Forelimb muscle (tissue), 1 donor: ENCODE data around the gene CHADL. TPM values are rescaled to one million over a fixed set of nuclear protein-coding genes. Genes with fewer than 3 reads are reported as not detected.

Experiments used
- DNase-seq: peaks from one replicate; pipeline ENCODE4 v3.0.0-alpha.2; 2013; ENCODE audit warnings: low read depth
- polyA plus RNA-seq: library from polyadenylated mRNA; unstranded; fragments of 120-200 nt; gene quantifications from one replicate; pipeline ENCODE4 v1.2.1, GENCODE V29; 2013; ENCODE audit not compliant: insufficient read length

CHADL gene
- polyA plus RNA-seq, 1 donor = 4.5 TPM

DNA sequence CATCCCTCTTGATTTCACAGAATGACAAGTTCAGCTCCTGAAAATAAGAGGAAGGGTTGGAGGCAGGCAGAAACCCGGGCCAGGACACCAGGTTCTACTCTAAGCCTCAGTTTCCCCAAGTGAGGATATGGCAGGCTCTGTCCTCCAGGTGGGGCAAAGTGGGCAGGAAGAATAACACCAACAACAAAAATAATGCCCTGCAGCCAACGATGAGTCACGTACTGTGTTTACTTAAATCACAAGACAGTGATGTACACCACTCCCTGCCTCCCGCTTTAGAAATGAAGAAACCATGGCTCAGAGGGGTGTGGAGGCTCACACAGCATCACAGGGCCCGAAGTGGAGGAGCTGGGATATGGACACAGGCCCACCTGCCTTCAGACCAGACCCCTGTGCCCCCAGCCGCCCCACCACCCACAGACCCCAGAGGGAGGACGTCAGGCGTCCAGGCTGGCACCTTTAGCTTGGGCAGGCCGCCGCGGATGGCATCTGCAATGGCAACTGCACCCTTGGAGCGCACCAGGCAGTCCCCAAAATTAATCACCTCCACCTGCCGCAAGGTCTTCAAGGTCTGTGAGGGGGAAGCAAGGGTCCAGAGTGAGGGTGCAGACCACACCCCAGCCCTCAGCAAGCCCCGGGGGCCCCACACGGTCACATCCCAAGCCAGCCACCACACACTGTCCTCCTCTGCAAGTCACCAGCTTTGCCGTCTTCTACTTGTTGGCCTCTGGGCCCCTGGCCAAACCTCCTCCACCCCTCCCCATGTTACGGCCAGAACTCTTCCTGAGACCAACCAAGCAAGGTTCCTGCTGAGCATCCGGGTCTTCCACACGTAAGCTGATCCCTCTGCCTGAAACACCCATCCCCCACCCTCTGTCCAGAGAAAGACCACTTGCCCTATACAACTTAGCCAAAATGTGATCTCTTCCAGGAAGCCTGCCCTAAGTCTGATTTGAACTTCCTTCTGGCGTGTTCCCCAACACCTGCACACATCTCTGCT, 15.8 kb upstream of the CHADL start:
- no peak for DNase-seq

DNA sequence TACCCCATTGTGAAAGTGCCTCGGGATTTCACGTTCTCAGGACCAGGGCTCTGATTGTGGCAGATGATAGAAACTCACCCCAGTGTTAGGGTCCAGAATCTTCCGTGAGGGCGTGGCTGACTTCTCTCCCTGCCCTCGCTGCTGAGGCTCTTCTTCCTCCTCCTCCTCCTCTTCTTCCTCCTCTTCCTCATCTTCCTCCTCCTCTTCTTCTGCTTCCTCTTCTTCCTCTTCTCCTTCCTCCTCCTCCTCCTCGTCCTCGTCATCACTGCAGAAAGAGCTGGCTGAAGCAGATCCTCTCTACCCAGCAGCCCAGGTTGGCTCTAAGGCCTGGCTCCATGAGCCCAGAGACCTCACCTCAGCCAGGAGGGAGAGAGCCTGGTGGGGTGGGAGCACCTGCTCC, 13.5 kb upstream of the CHADL start:
- DNase-seq = no peak

DNA sequence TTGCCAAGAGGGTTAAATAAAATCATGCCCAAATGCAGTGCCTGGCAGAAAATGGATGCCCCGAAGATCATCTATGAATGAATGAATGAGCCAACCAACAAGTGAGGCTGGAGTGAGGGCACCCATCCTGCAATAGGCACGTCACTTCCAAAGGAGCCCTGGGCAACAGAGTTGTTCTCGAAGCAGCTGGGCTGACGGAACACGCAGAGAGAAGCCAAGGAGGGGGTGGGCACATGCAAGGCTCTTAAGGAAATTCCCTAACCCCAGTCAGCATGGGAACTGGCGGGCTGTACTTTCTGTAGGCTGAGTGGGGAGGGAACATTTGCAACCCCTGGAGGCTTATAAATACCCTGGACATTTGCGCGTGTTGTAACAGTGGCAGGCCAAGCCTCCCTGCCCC, 11.6 kb upstream of the CHADL start:
- DNase-seq = no peak

DNA sequence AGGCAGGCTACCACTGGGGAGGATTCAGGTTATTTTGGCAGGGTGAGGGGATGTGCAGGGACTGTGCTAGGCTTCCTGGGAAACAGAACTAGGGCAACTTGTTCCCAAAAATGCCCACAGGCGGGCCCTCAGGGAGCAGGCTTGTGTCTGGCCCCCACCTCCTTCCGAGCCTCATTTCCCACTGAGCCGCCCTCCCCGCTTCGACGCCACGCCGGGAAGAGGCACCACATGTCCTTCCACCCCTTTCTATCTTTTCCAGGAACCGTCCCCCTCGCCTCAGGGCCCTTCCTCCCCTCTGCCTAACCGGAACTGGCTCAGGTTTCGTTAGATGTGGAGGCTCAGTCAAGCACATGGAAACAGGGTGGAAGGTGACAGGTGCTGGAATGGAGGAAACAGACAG, 9.4 kb upstream of the CHADL start:
- no peak for DNase-seq

DNA sequence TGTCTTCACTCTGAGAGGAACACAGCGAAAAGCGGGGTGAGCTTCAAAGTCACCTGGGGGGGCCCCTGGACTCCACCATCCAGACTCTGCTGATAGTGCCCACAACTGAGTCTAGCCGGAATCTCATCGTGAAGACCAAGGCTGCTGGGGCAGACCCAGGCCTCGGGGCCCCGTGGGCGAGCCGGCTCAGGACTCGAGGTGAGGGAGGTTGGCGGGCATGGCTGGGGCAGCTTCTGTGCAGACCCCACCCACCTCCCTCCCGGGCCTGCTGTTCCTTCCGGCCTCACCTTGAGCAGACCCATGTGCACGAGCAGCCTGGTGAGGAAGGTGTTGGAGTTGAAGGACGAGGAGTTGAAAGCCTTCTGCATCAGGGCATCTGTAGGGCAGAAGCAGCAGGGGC, 8.7 kb upstream of the CHADL start:
- DNase-seq = no peak

DNA sequence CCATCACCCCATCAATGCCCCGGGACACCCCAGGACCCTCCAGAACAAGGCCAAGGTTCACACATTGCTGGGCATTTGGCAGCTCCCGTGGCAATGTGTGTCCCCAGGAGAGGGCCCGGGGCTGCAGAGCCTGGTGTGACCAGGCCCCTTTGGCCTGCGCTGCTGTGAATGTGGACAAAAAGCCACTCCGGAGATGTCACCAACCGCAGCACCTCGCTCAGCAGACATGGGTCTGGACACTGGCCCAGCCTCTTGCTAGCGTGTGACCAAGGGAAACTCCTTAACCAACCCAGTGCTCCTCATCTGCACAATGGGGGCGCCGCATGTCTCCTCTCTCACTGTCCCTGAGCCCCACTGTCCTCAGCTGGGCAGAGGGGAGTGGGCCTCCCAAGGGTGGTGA, 8.0 kb upstream of the CHADL start:
- DNase-seq = no peak

DNA sequence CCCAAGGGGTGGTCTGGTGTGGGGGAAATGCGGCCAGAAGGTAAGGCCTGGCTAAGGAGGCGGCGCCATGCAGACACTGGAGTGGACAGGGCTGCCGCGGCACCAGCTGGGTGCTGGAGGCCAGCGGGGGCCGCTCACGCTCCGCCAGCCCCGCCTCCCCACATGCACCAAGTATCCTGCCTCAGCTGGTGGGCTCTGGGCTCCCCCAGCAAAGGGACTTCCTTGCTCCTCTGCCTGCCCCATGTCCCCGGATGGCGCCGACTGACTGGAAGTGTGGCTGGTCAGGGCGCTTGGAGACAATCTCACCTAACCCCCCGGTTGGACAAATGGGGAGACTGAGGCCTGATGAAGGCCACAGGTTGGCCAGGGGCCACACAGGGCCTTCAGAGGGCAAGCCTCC, 7.6 kb upstream of the CHADL start:
- no peak for DNase-seq

DNA sequence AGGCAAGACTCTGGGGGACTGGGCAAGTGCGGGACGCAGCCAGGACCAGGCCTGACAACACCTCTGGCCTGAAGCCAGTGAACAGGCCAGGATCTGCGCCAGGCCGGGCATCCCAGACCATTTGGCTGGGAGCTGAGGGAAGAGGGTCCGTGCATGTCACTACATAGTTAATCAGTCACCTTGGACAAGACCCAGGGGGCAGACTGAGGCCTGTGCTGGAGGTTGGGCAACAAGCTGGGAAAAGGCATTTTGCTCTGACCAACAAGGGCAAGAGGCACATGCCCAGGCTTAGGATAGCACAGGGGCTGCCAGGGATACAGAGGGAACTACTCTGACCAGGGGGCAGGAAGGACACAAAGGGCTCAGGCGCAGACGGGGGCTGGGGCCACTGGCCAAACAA, 7.0 kb upstream of the CHADL start:
- DNase-seq = no peak

DNA sequence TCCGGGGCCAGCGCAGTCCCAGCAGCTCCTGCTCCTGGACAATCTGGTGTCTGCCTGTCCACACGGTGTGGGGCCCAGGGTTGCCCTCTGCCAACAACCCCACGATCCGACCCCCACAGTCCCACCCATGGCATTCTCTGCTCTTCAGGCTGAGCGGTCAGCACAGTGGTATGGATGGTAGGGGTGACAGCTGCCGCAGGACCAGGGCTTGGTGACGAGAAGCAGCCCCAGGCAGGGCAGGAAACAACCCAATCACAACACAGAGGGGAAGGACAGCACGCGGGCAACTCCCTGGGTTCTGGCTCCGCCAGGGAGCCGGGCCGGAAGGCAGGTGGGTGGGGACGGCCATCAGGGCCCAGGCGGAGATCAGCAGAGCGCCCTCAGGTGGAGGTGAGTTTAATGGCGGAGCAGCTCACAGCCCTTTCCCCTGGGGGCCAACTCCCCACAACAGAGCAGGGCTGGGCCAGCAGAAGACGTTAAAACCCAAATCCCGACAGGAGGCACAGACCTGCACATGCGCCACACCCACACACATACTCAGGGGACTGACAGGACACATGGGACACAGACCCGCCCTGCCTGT, 5.3 kb upstream of the CHADL start:
- DNase-seq = no peak

DNA sequence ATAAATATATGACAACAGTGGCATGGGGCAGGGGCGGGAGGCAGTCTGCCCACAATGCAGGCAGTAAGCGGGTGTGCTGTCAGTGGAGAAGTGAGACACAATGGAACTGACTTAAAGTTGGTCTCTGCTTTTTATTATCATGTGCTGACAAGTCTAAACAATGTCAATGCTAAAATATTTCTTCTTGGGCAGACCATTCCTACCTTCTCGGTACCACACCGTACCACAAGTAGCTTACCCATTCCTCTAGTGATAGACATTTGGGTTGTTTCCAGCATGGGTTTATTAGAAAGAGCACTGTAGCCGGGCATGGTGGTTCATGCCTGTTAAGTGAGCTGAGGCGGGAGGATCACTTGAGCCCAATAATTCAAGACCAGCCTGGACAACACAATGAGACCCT, 2.6 kb upstream of the CHADL start:
- DNase-seq = no peak

DNA sequence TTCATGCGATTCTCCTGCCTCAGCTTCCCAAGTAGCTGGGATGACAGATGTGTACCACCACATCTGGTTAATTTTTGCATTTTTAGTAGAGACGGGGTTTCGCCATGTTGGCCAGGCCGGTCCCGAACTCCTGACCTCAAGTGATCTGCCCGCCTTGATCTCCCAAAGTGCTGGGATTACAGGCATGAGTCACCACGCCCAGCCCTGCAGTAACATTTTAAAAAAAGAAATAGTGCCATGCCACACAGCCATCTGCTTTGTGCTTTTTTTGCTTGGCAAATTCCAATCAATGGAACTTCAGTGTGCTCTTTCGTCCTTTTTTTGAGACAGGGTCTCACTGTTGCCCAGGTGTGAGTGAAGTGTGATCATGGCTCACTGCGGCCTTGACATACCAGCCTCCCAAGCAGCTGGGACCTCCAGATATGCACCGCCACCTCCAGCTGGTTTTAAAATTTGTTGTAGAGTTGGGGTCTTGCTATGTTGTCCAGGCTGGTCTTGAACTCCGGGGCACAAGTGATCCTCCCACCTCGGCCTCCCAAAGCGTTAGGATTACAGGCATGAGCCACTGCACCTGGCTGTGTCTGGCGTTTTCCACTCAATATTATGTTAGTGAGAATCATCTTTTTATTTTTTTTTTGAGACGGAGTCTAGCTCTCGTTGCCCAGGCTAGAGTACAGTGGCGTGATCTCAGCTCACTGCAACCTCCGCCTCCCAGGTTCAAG, 1.8 kb upstream of the CHADL start:
- DNase-seq = no peak

DNA sequence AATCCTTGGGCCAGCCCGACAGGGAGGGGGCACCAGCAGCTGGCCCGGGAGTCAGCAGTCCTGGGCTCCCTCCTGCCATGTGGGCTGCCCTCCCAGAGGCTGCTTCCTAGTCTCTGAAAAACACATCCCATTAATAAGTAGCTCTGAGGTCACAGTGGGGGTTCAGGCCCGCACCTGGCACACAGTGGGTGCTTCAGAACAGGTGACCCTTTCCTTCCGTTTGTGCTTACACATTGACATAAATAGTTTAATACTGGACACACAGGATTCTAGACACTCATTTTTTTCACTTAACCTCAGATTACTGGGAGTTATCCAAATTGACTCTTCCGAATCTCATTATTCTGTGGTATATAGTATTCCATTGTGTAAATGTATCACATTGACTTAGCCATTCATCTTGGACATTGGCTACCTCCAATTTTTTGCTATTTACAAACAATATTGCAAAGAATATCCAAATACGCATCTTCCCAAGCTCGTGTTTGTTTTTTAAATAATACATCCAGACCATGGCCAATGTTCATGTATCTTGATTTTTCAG, 474 bp upstream of the CHADL start:
- DNase-seq = no peak

DNA sequence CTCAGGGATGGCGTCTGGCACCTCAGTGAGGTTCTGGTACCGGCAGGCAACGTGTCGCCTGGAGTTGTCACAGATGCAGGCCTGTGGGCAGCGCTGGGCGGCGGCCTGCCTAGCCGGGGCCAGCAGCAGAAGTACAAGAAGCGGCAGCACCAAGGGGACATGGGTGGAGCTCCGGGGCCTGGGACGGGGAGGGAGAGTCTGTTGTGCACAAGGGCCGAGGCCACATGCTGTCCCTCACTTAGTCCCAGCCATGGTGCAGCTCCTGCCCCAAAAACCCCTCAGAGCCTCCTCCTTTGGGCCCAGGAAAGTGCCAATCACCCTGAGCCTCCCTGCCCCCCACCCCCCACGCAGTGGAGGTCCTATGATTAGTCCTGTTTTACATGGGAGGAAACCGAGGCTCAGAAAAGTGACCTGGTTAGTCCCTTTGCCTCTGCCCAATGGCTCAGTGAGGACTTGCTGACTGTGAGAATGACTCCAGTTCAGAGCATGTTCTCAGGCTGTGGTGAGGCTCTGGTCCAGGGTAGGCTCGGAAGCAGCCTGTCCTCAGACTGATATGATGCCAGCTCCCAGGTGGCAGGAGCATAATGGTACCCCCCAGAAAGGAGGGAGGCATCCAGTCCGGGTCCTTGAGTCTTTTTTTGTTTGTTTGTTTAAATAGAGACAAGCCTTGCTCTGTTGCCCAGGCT, 1.1 kb downstream of the CHADL start:
- DNase-seq = no peak

DNA sequence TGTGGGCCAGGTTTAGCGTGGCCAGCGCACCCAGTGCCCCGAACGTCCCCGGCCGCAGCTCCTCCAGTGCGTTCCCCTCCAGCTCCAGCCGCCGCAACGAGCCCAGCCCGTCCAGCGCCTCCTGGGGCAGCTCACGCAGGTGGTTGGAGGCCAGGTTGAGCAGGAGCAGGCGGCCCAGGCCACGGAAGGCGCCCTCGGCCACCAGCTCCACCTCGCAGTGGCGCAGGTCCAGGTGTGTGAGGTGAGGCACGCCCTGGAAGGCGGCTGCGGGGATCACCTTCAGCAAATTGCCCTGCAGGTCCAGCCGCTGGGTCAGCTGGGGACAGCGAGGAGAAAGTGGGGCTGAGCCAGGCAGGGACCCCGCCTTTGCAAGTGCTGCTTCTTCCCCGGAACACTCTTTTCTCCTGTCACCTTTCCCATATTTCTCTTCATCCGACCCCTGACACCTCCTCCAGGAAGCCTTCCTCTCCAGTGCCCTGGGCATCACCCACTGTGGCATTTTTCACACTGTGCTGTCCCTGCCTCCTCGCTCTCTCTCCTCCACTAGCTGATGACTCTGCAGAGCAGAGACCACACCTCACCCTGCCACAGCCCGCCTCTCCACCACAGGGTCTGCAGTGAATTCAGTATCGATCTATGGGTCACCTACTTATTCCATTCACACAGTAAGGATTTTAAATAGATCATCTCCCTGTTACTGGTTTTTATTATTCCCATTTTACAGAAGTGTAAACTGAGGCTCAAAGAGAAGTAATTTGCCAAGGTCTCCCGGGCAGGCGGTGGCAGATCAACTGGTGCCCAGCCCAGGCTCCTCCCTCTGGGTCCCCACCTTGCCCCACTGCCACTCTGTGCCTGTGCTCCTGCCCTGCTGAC, 1.9 kb downstream of the CHADL start:
- DNase-seq = no peak

DNA sequence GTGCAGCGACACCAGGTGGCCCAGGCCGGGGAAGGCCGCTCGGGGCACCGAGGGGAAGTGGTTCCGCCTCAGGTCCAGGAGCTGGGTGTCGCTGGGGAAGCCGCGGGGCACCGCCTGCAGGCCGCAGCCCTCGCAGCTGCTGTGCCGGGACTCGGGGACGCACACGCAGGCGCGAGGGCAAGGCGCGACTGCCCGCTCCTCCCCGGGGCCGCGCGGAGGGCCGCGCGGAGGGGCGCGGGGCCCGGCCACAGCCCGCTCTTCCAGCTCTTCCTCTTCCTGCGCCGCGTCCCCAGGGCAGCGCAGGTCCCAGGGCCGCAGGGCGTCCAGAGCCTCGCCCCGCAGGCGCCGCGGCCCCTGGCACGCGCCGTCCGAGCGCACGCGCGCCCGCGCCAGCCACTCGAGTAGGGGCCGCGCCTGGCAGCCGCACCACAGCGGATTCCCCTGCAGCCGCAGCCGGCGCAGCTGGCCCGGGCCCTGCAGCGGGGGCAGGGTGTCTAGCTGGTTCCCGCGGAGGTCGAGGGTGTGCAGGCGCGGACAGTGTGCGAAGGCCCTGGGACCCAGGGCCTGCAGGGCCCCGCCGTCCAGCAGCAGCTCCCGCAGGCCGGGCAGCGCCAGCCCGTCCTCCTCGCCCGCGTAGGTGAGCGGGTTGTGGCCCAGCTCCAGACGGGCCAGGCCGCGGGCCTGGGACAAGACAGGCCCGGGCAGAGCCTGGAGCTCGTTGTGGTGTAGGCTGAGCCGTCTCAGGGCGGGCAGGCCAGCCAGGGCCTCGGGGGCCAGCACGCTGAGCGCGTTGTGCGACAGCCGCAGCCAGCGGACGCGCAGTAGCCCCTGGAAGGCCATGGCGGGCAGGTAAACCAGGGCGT, 2.8 kb downstream of the CHADL start:
- no peak for DNase-seq

DNA sequence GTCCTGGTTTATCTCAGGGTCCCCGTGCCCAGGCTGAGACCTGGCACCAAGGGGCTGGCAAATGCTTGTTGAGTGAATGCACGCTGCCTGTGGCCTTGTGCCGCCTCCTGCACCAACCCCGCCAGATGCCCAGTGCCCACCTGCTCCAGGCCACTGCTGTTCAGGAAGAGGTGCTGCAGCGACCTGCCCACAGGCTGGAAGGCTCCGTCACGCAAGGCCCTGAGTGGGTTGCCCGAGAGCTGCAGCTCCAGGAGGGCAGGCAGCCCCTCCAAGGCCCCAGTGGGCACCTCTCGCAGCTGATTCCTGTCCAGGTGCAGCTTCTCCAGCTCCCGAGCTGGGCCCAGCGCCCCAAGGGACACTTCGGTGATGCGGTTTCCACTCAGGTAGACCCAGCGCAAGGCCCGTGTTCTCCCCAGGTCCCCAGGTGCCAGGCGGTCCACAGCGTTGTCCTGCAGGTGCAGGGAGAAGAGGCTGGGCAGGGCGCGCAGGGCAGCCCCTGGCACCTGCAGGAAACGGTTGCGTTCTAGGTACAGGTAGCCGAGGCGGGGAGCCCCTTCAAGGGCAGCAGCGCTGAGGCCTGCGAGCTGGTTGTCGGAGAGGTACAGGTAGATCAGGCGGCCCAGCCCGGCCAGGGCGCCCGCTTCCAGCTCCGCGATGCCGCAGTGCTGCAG, 3.6 kb downstream of the CHADL start:
- DNase-seq = no peak

DNA sequence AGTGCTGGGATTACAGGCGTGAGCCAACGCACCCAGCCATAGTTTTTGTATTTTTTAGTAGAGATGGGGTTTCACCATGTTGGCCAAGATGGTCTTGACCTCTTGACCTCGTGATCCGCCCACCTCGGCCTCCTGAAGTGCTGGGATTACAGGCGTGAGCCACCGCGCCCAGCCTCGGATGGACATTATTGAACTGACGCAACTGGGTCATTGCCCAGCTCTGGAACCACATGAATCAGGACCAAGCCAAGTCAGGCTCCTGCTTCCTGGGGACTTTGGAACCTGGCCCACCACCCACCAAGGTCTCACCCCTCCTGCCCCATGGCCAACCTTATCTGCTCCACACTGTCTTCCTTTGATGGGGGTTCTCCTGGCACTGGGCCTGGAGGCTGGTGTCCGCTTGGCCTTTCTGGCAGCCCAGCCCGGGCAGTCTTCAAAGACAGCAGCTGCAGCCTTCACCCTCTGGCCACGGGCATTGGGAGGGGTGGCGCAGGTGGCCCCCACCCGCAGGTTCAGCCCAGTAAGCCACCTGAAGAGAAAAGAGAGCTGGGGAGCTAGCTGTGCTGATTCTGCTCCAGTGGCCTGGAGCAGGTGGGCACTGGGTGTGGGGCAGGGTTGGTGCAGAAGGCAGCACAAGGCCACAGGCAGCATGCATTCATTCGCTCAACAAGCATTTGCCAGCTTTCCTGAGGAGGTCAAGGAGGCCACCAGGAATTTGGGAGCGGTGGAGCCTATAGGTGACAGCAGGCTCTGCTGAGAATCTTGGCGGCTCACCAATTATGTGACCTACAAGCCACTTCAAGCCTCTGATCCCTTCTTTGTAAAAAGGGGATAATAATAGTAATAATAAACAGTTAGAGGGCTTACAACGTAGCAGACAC, 5.7 kb downstream of the CHADL start:
- no peak for DNase-seq

DNA sequence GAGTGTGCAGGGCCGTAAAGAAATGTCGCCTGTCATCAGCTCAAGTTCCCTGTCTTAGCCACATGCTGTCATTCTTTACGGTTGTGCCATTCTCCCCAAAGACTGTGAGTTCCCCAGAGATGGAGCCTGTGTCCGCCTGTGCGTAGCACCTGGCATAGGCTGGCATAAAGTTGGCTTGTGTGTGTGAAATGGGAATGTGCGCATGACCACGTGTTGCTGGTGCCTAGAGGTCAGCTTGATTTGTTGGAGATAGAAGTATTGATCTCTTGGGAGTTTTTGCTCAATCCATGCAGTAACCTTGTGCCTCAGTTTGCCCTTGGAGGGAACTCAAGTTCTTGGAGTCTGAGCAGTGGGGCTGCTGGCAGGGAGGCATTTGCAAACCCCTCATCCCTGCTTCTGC, 9.4 kb downstream of the CHADL start:
- DNase-seq = no peak
